GM21619 (cell line): ENCODE measurements around the gene TPST1.

Experiments
- ATAC-seq: cut with Tn5 transposase; IDR thresholded peaks from one replicate; pipeline ENCODE4 v1.9.1; 2021; ENCODE audit not compliant: unreplicated experiment

The TPST1 gene

DNA sequence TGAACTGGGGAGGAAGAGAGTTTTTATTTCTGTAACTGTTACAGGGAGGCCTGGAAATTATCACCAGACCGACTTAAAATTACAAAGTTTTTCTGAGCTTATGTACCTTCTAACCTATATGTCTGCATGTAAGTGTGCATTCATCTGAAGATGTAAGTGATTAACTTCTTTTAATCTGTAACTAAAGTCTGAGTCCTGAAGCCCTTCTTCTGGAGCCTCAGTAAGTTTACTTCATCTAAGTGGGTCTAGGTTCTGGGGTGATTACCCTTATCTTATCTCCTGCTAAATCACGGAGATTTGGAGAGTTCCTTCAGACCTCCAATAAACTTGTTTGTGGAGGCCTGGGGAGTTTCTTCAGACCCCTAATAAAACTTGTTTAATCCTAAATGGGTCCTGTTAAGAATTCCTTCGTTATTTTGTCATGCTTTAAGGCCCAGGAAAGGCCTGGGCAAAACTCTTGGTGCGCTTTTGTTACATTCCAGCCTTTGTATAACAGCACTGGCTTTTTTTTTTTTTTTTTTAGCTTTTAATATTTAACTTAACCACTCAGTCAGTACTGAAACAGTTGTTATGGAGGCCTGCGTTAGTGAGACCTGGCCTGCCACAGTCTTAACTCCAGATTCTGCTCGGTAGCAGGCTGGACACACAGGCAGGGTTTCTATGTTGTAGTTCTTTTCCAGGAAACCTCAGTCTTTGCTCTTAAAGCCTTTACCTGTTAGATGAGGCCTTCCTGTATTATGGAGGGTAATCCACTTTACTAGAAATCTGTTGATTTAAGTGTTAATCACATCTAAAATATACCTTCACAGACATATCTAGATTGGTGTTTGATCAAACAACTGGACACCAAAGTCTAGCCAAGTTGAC lies 33.0 kb downstream of the TPST1 start:
- peak; percentile 81 for ATAC-seq

DNA sequence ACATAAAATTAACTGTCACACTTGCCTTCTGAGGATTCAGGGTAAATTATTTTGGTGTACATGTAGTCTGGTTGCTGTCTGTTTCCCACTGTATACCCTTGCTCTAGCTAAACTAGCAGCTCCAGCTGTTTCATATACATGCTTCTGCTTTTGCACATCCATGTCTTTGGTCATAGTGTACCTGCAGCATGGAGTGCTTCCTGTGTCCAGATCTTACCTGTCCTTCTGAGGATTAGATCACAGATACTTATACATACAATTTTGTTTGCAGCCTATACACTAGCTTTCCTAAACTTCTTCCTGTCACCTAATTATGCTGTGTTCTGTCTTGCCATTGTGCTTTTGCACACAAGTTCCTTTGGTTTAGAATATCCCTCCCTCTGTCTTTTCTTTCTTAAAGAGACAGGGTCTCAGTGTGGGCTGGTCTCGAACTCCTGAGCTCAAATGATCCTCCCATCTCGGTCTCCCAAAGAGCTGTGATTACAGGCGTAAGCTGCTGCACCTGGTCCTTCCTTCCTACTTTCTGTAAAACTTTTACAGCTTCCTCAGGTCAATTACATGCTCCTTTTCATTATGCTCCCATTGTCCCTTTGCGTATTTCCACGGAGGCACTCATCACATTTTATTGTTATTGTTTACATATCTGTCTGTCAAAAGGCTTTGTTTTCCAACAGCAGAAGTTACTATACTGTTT lies 33.8 kb downstream of the TPST1 start:
- ATAC-seq = peak; percentile 43

DNA sequence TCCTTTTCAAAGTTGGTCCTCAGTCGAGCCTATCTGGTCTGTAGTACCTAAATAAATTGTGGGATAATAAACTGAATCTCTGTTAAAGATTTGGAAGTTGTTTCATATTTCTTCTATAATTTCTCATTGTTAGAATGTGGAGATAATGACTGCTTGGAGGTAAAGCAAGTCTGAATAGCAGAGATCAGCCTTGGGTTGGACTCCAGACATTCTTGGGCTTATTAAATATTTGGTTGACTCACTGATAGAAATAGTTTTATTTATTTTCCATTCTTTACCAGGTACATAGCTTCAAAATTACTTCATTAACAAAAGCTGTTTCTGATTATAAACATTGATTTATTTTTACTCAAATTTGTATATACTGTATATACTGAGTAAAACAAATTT lies 34.3 kb downstream of the TPST1 start:
- no peak for ATAC-seq

DNA sequence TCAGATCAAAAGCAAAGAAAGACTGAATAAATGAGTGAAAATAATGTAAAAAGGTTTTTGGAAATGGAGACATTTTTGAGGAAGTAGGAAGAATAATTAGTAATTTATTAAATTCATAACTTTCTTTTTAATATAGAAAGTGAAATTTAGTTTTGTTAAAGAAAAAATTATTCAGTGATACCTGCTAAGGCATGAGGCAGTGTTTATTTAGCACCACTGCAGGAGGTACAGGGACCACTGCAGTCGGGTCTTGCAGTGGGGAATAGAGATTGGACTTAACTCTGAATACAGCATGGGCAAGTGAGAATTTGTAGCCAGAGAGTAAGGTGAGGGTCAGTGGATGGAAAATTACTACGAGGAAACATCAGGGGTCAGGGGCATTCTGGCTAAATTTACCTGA lies 39.9 kb downstream of the TPST1 start:
- ATAC-seq = no peak

DNA sequence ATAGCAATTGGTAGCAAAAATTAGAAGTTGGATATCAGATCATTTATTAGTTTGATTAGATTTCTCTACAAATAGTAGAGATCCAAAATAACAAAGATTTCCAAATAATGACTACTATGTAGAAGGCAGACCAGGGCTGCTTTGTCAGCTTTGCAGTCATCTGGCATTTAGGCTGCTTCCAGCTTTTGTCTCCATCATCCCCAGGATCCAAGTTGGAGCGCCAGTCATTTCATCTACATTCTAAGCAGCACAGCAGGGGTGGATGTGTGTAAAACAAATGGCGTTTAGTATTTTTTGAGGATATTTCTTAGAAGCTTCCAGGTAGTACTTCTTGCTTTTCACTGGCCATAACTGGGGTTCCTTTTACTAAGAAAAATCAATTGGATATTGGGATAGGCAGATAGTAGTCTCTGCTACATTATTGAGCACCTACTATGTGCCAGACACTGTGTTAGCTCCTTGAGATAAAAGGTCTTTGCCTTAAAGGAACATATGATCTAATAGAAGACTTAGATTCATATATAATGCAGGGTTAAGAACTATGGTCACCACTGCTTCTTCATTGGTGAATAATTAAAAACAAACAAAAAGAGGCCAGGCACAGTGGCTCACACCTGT lies 41.5 kb downstream of the TPST1 start:
- no peak for ATAC-seq

DNA sequence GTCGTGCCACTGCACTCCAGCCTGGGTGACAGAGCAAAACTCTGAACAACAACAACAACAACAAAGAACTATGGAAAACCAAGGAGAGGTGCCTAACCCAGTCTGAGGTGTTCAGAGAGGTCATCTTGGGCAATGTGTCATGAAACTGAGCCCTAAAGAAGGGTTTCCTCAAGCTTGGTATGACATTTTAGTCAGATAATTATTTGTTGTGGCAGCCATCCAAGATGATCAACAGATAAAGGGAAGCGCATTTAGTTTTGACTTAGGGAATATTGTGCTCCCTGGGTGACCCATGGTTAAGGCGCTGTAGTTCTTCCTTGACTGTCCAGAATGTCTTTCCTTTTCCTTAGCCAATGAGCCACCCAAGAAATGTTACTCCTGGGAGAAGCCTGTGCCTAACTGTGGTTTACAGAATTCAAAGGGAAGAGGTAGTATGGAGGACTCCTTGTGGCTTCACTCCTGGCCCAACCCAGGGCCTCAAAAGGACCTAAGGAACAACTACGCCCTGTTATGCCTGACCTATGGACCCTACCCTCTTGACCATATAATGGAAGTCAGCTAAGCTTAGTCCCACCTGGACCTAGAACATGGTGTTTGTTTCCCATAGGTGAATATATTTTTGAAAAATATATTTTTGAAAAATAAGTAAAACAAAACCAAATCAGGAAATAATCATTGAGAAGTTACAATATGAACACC lies 42.4 kb downstream of the TPST1 start:
- ATAC-seq = no peak

DNA sequence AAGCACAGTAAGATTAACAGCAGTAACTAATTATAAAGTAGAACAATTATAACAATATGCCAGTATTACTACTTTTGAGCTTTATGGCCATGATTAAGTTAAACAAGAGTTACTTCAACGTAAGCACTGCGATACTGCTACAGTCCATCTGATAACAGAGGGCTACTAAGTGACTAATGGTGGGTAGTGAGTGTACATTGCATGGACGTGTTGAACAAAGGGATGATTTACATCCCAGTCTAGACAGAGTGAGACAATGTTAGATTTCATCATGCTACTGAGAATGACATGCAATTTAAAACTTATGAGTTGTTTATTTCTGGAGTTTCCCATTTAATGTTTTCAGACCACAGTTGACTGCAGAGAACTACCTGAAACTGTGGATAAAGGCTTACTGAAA lies 45.6 kb downstream of the TPST1 start:
- no peak for ATAC-seq

DNA sequence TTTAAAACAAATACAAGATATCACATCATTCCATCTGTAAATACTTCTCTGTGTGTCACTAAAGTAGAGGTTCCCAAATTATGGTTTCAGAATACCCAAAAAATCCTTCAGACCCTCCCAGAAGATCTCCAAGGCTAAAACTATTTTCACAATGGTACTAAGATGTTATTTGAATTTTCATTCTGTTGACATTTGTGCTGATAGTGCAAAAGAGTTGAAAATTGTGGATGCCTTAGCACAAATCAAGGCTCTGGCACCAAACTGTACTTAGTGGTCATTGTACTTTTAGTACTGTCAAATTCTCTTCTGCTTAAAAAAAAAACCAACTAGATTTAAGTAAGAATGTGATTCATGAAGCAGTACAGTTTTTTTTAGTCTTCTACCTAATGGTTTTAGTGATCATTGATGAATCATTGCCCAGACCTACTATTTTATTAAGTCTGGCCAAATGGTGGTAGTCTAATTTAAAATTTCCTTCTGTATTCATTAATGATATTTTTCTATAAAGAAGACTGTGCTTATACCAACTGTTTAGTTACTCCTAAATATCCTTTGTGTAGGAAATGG lies 50.5 kb downstream of the TPST1 start:
- ATAC-seq = no peak

DNA sequence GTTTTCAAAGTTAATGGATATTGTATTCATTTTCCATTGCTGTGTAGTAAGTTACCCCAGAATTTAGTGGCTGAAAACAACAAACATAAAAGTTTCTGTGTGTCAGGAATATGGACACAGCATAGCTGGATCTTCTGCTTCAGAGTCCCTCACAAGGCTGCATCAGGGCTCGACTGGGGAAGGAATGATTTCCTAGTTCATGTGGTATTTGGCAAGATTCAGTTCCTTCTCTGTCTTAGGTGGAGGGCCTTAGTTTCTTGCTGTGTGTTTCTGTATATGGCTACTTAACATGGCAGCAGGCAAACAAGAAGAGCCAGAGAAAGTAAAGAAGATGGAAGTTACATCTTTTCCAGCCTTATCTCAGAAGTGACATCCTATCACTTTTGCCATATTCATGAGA lies 51.1 kb downstream of the TPST1 start:
- no peak for ATAC-seq

DNA sequence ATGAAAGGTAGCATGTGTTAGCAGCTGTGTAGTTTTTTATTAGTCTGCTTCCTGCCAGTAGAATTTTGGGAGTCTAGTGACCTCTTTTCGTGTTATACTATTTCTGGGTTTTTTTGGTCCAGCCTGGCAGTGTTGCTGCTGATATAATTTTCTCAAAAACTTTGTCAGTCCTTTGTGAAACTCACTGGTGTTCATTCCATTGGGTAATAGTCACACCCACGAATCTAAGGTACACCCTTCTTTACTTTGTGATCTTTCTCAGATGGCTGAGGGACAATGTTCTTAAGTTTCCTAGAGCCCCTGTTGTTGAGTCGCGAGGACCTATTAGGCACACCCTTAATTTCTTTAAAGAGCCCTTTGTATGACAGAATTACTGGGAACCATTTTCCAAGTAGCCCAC lies 52.3 kb downstream of the TPST1 start:
- no peak for ATAC-seq

DNA sequence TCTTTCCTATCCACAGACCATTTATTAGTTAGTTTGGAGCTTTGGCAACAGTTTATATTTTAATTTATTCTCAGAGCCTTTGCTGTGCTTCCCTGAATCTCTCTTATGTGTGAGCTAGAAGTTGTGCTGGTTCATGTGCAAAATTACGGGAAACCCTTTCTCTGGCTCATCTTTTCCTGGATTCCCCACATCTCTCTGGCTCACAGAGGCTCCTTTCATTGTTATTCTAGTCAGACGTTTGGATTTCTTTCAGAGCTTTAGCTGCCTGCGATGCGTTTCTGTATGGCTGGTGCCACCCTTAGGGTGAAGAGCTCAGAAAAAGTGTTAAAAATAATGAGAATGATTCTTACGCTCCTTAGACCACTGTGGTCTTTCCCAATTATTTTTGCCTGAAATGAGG lies 53.3 kb downstream of the TPST1 start:
- ATAC-seq = no peak

DNA sequence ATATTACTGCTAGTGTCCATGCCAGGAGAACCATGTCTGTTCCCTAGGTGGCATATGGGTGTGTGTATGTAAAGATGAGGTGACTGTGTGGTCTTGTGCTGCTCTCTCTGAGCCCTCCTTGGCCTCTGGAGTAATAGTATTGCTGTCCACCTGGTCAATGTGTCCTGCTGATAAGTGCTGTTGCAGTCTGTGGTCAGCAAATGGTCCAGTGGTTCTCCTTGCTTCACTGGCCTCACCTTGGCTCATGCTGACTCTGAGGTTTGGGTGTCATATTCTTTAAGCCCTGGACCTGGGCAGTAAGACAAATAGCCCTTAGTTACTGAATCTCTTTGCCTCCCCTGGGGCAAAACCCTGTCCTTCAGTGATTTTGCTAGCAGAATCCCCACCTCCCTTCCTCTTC lies 56.8 kb downstream of the TPST1 start:
- ATAC-seq = no peak

DNA sequence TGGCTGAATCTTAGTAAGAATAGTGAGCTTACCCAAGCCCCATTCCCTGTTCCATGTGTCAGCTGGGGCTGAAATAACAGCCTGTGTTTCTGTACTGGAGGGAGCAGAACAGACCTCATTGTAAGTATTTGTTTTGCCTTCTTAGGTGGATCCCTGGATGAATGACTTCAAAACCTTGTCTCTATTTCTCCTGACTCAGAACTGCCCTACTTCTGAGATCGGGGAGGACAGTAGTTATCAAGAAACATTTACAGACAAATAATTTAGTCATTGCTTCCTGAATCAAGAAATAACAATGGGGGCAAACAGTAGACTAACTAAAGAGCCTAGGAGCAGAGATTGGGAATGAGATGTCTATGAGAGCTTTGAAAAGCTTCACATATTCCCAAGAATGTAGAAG lies 58.8 kb downstream of the TPST1 start:
- no peak for ATAC-seq

DNA sequence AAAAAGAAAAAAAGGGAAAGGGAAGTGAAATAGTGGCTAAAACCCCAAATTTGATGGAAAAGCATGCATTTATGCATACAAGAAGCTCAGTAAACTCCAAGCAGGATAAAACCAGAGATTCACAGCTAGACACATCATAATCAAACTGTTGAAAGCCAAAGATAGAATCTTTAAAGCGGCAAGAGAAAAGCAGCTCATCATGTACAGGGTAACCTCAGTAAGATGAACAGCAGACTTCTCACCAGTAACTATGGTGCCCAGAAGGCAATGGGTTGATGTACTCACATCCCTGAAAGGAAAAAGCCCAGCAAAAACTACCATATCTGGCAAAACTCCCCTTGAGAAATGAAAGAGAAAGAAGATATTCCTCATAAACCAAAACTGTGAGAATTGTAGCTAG lies 60.4 kb downstream of the TPST1 start:
- ATAC-seq = no peak

DNA sequence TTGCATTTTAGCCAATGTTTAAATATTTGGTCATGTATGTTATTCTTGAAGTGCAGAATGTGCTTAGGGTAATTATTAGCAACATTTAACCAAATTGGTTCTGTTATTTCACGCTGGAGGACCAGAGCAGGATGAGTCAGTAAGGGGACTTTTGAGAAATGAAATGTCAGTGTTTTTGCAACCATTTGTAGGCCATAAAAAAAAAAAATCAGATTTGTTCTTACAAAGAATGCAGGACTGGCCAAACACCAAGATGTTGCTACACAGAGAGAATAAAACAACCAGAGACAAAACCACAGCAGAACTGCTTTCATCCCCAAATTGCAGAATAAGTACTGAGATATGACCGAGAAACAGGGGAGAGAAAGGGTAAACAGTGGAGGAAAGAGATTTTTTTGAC lies 62.1 kb downstream of the TPST1 start:
- ATAC-seq = no peak

DNA sequence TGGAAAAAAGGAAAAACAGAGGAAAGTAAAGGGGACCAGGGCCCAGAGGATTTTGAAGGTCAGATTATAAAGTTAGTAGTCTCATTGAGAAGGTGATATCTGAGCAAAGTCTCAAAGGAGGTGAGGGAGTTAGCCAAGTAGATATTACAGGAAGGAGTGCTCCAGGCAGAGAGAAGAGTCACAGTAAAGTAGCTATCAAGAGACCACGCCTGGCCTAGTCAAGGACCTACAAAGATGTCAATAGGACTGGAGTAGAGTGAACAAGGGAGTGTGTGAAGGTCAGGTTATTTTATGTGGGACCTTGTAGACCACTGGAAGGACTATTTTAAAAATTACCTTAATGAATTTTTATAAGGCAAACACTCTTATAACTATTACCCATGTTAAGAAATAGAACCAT lies 64.8 kb downstream of the TPST1 start:
- ATAC-seq = no peak

DNA sequence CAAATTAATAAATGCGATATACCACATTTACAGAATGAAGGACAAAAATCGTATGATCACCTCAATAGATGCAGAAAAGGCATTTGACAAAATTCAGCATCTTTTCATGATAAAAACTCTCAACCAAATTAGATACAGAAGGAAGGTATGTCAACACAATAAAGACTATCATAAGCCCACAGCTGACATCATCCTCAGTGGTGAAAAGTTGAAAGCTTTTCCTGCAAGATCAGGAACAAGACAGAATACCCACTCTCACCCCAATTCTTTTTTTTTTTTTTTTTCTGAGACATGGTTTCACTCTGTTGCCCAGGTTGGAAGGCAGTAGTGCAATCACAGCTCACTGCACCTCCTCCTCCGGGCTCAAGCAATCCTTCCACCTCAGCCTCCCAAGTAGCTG lies 67.2 kb downstream of the TPST1 start:
- ATAC-seq = no peak

DNA sequence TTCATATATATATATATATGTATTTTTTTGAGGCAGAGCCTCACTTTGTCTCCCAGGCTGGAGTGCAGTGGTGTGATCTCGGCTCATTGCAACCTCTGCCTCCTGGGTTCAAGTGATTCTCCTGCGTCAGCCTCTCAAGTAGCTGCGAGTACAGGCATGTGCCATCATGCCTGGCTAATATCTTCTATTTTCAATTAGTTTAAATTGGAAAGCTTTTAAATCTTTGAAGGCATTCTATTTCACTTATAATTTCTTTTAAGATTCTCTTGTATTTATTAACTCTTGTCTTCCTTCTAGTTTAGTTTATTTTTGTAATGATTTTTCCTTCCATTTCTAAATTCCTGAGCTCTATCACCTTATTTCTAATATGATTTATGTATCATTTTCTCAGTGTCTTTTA lies 71.2 kb downstream of the TPST1 start:
- ATAC-seq = no peak

DNA sequence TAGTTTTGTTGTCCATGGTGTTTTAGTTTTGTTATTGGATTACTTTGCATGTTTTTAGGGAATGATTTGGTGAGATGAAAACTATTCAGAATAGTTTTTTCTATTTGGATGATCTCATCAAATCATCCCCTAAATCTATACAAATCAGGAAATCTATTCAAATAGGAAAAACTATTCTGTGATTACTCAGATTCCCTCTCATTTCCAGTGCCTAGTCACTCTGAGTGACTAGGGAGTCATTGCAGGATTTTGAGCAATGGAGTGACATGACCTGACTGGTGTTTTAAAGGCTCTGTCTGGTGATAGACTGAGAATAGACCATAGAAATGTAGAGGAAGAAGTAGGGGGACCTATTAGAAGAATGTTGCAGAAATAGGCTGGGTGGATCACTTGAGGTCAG lies 72.4 kb downstream of the TPST1 start:
- ATAC-seq = no peak

DNA sequence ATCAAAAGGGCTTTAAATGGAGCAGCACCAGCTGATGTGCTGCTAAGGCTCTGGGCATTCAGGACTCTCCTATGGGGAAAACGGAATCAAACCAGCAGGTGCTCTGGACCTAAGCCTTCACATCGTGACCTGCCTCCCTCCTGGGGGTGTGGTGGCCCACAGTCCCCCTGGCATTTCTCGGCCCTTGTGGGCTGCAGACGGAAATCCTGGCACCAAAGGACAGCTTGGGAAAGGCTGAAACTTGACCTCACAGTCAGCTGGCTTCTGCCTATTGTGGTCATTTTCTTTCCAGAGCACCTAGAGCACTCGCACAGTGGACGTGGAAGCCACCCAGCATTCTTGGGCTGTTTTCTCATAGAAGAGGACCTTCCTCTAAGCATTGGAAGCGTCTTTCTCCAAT lies 74.8 kb downstream of the TPST1 start:
- no peak for ATAC-seq
